HUES48 (cell line): Measurements from ENCODE around the gene CYB561D2.
A peak's percentile ranks its signal among the peaks of the same experiment; 100 is the strongest.
"Not testable (repeated sequence)": the region's sequence is repeated elsewhere in the genome, so short reads cannot be mapped to it uniquely, and the experiment has no call there.

Experiments used
- H3K27ac ChIP-seq: one replicate; pipeline ENCODE4 v1.7.0; 2013; ENCODE audit warnings: low read depth, low read length, inconsistent platforms
- H3K27me3 ChIP-seq: 2 replicates; pipeline ENCODE4 v1.6.1; 2013; ENCODE audit warnings: mild to moderate bottlenecking, low read length; ENCODE audit not compliant: control insufficient read depth, insufficient read depth
- H3K36me3 ChIP-seq: 2 replicates; pipeline ENCODE4 v1.6.1; 2013; ENCODE audit warnings: low read length; ENCODE audit not compliant: control insufficient read depth, insufficient read depth
- H3K4me1 ChIP-seq: 2 replicates; pipeline ENCODE4 v1.6.1; 2013; ENCODE audit warnings: mild to moderate bottlenecking, low read length; ENCODE audit not compliant: control insufficient read depth, insufficient read depth
- H3K4me3 ChIP-seq: 2 replicates; pipeline ENCODE4 v1.5.1; 2013; ENCODE audit warnings: mild to moderate bottlenecking, low read depth, low read length
- H3K9ac ChIP-seq: 2 replicates; pipeline ENCODE4 v1.6.1; 2013; ENCODE audit warnings: mild to moderate bottlenecking, low read depth, low read length, moderate library complexity
- H3K9me3 ChIP-seq: 2 replicates; pipeline ENCODE4 v1.6.1; 2013; ENCODE audit warnings: low read length; ENCODE audit not compliant: control insufficient read depth, insufficient read depth

Gene CYB561D2

GRCh38 chr3:50350527-50351322 lies at the start of gene CYB561D2, which contains the start of gene NPRL2:
TSS of gene CYB561D2 (plus strand) at chr3:50350862. CDS start at chr3:50351434, 572 bp downstream.
TSS of gene NPRL2 (minus strand) at chr3:50350775. CDS start at chr3:50350652, 123 bp downstream.
- peaks cover 5% of the 10 kb centered on the region; the same call in 1 of the 2 replicates for H3K27me3 ChIP-seq
- H3K9me3 ChIP-seq = no peaks in the 10 kb centered on the region
- H3K27ac ChIP-seq = peak within 1 kb of the TSS; percentile 75
- H3K9ac ChIP-seq = peak within 1 kb of the TSS; percentile 68
- H3K4me3 ChIP-seq = peak within 1 kb of the TSS; percentile 91
- peaks cover 45% of the 10 kb centered on the region for H3K36me3 ChIP-seq
- H3K4me1 ChIP-seq = peaks cover 6% of the 10 kb centered on the region

GRCh38 chr3:50302095-50303012 lies 48.3 kb upstream of the CYB561D2 start:
- H3K9me3 ChIP-seq = peaks cover 6% of the 10 kb centered on the region
- no peak overlapping the region for H3K9ac ChIP-seq
- peaks cover 5% of the 10 kb centered on the region; the same call in 1 of the 2 replicates for H3K4me1 ChIP-seq
- no peak overlapping the region for H3K4me3 ChIP-seq
- H3K27me3 ChIP-seq = no peaks in the 10 kb centered on the region
- no peaks in the 10 kb centered on the region for H3K36me3 ChIP-seq
- H3K27ac ChIP-seq = no peak overlapping the region

- Histone ChIP-seq H3K27ac (peak within 1 kb of the TSS; percentile 21), H3K4me3 (no peak within 1 kb of the TSS), H3K36me3 (no peaks in the 10 kb centered on the region), H3K27me3 (no peaks in the 10 kb centered on the region), H3K9me3 (peaks cover 9% of the 10 kb centered on the region), H3K4me1 (peaks cover 5% of the 10 kb centered on the region; the same call in 1 of the 2 replicates), H3K9ac (no peak within 1 kb of the TSS)
Measured at GRCh38 chr3:50303013-50303815, 47.4 kb upstream of the CYB561D2 start, which contains the start of gene HYAL1. TSS of gene HYAL1 (minus strand) at chr3:50303574. CDS start at chr3:50302956, 618 bp downstream.

GRCh38 chr3:50304601-50305000 lies 46.1 kb upstream of the CYB561D2 start:
- Histone ChIP-seq H3K27me3 (no peaks in the 10 kb centered on the region), H3K4me3 (no peak overlapping the region), H3K36me3 (no peaks in the 10 kb centered on the region), H3K27ac (no peak overlapping the region), H3K9me3 (peaks cover 9% of the 10 kb centered on the region), H3K4me1 (peaks cover 4% of the 10 kb centered on the region; the same call in 1 of the 2 replicates), H3K9ac (no peak overlapping the region)

GRCh38 chr3:50312041-50312440 lies 38.6 kb upstream of the CYB561D2 start:
- not testable (repeated sequence) for H3K27me3 ChIP-seq, H3K4me1 ChIP-seq, H3K36me3 ChIP-seq

GRCh38 chr3:50314342-50314741 lies 36.3 kb upstream of the CYB561D2 start:
- Histone ChIP-seq H3K27ac (no peak overlapping the region), H3K4me1 (no peaks in the 10 kb centered on the region), H3K27me3 (no peaks in the 10 kb centered on the region), H3K9me3 (no peaks in the 10 kb centered on the region), H3K36me3 (peaks cover 31% of the 10 kb centered on the region), H3K9ac (no peak overlapping the region), H3K4me3 (no peak overlapping the region)

More at GRCh38 chr3:50312041-50312440, 38.6 kb upstream of the CYB561D2 start:
- H3K9me3 ChIP-seq, H3K9ac ChIP-seq, H3K27ac ChIP-seq, H3K4me3 ChIP-seq: not testable (repeated sequence)

GRCh38 chr3:50314816-50315215 lies 35.8 kb upstream of the CYB561D2 start:
- H3K9me3 ChIP-seq = no peaks in the 10 kb centered on the region
- H3K9ac ChIP-seq = no peak overlapping the region
- no peaks in the 10 kb centered on the region for H3K4me1 ChIP-seq
- H3K27ac ChIP-seq = no peak overlapping the region
- peaks cover 36% of the 10 kb centered on the region for H3K36me3 ChIP-seq
- H3K27me3 ChIP-seq = no peaks in the 10 kb centered on the region
- H3K4me3 ChIP-seq = no peak overlapping the region

GRCh38 chr3:50316657-50317242 lies 33.9 kb upstream of the CYB561D2 start:
- no peaks in the 10 kb centered on the region for H3K9me3 ChIP-seq
- peaks cover 9% of the 10 kb centered on the region; the same call in 1 of the 2 replicates for H3K4me1 ChIP-seq
- no peak overlapping the region for H3K9ac ChIP-seq
- H3K27me3 ChIP-seq = no peaks in the 10 kb centered on the region
- peak overlapping the region; percentile 5 for H3K27ac ChIP-seq
- peaks cover 40% of the 10 kb centered on the region for H3K36me3 ChIP-seq
- no peak overlapping the region for H3K4me3 ChIP-seq

GRCh38 chr3:50317300-50317699 lies 33.4 kb upstream of the CYB561D2 start:
- no peaks in the 10 kb centered on the region for H3K27me3 ChIP-seq
- H3K4me1 ChIP-seq = peaks cover 9% of the 10 kb centered on the region; the same call in 1 of the 2 replicates
- H3K36me3 ChIP-seq = peaks cover 40% of the 10 kb centered on the region
- no peak overlapping the region for H3K9ac ChIP-seq
- H3K9me3 ChIP-seq = no peaks in the 10 kb centered on the region
- peak overlapping the region; percentile 5 for H3K27ac ChIP-seq
- H3K4me3 ChIP-seq = no peak overlapping the region

- H3K4me3 ChIP-seq = no peak overlapping the region
- H3K27ac ChIP-seq = no peak overlapping the region
- peaks cover 15% of the 10 kb centered on the region for H3K4me1 ChIP-seq
- no peaks in the 10 kb centered on the region for H3K27me3 ChIP-seq
- no peak overlapping the region for H3K9ac ChIP-seq
- no peaks in the 10 kb centered on the region for H3K9me3 ChIP-seq
- H3K36me3 ChIP-seq = peaks cover 40% of the 10 kb centered on the region
Measured at GRCh38 chr3:50318163-50318562, 32.5 kb upstream of the CYB561D2 start.
